B cell (primary cell): ENCODE measurements around the gene PCSK1. TPM values are rescaled to one million over a fixed set of nuclear protein-coding genes. Genes with fewer than 3 reads are reported as not detected.
A peak's percentile ranks its signal among the peaks of the same experiment; 100 is the strongest.

Experiments used
- ATAC-seq: fragments of 200-7000 bp; cut with Tn5 transposase; one replicate; pipeline ENCODE4 v1.10.0; 2021; ENCODE audit warnings: low read depth, mild to moderate bottlenecking, moderate number of reproducible peaks, moderate library complexity
- CTCF ChIA-PET: fragments of 350-600 bp; sonication (Branson Sonifier 250); formaldehyde crosslinking; loops from one replicate; lab custom pipeline; 2021; ENCODE audit warnings: antibody characterized with exemption, inconsistent platforms; lab: Charles Lee
- POLR2A ChIA-PET: fragments of 350-600 bp; sonication (Branson Sonifier 250); formaldehyde crosslinking; loops from one replicate; lab custom pipeline; 2021; ENCODE audit warnings: antibody characterized with exemption; lab: Charles Lee
- DNase-seq: peaks from one replicate; pipeline ENCODE4 v3.0.0; 2013
- H2AFZ ChIP-seq: 2 replicates; pipeline ENCODE4 v1.6.1; 2012; ENCODE audit warnings: mild to moderate bottlenecking, low read depth, low read length; ENCODE audit not compliant: insufficient read depth, poor library complexity, severe bottlenecking
- H3K27ac ChIP-seq, 2 donors: 1 replicate in 1 of 2; 2 replicates in 1 of 2; pipeline ENCODE4 v1.5.1; 2012 to 2013; ENCODE audit warnings: low read length in 2 of 2, mild to moderate bottlenecking in 2 of 2, moderate library complexity in 1 of 2
- H3K27me3 ChIP-seq, 4 experiments: fragments of 200-600 bp in 1 of 4; sonication (generic) in 1 of 4; replicated peaks in 1 of 4; 1 replicate in 2 of 4; 2 replicates in 2 of 4; pipeline versions ENCODE4 v1.6.1 to v1.7.0; 2013 to 2016; ENCODE audit warnings: low read length in 3 of 4, mild to moderate bottlenecking in 2 of 4, mixed read lengths in 1 of 4, moderate library complexity in 1 of 4; ENCODE audit not compliant: insufficient read depth in 4 of 4, control insufficient read depth in 3 of 4; ENCODE audit errors: control extremely low read depth in 1 of 4
- H3K36me3 ChIP-seq, 2 experiments: replicated peaks in 1 of 2; 1 replicate in 1 of 2; 2 replicates in 1 of 2; pipeline versions ENCODE4 v1.6.1 to v1.7.1; 2013; ENCODE audit warnings: low read length in 1 of 2; ENCODE audit not compliant: insufficient read depth in 2 of 2, control insufficient read depth in 1 of 2; ENCODE audit errors: control extremely low read depth in 1 of 2, extremely low read depth in 1 of 2
- H3K4me1 ChIP-seq, 2 donors: fragments of 200-600 bp in 1 of 2; sonication (generic) in 1 of 2; 1 replicate in 1 of 2; 2 replicates in 1 of 2; pipeline versions ENCODE4 v1.5.1 to v1.6.1; 2013 to 2017; ENCODE audit warnings: low read length in 2 of 2; ENCODE audit not compliant: control insufficient read depth in 2 of 2, insufficient read depth in 2 of 2
- H3K4me2 ChIP-seq: replicated peaks from 2 replicates; pipeline ENCODE3; 2012; ENCODE audit warnings: mild to moderate bottlenecking, low read depth, low read length; ENCODE audit not compliant: poor library complexity, severe bottlenecking
- H3K4me3 ChIP-seq, 5 experiments: fragments of 200-600 bp in 1 of 5; sonication (generic) in 1 of 5; 1 replicate in 3 of 5; 2 replicates in 2 of 5; pipeline versions ENCODE4 v1.5.1 to v1.7.0; 2011 to 2016; ENCODE audit warnings: low read length in 4 of 5, mild to moderate bottlenecking in 4 of 5, low read depth in 2 of 5, control low read depth in 1 of 5, moderate library complexity in 1 of 5; ENCODE audit not compliant: insufficient read depth in 1 of 5; ENCODE audit errors: control extremely low read depth in 1 of 5, extremely low read depth in 1 of 5
- H3K79me2 ChIP-seq: fragments of 200-600 bp; sonication (generic); one replicate; pipeline ENCODE4 v1.6.0; 2016; ENCODE audit warnings: low read length; ENCODE audit not compliant: control insufficient read depth, insufficient read depth
- H3K9ac ChIP-seq: fragments of 200-600 bp; sonication (generic); 2 replicates; pipeline ENCODE4 v1.6.1; 2017; ENCODE audit warnings: mild to moderate bottlenecking, low read length, moderate library complexity
- H3K9me3 ChIP-seq, 3 donors: one replicate each; pipeline versions ENCODE4 v1.6.1 to v1.7.1; 2013; ENCODE audit warnings: low read length in 2 of 3; ENCODE audit not compliant: control insufficient read depth in 2 of 3, insufficient read depth in 1 of 3; ENCODE audit errors: control extremely low read depth in 1 of 3
- H4K20me1 ChIP-seq: 2 replicates; pipeline ENCODE4 v1.6.0; 2012; ENCODE audit warnings: mild to moderate bottlenecking, low read length; ENCODE audit not compliant: insufficient read depth, control insufficient read depth, poor library complexity, severe bottlenecking
- H3K27ac Mint-ChIP-seq: one replicate; pipeline ENCODE4 v1.8.0; 2021; ENCODE audit warnings: mixed read lengths
- H3K27me3 Mint-ChIP-seq: one replicate; pipeline ENCODE4 v1.8.0; 2021; ENCODE audit warnings: mixed read lengths
- H3K4me1 Mint-ChIP-seq: one replicate; pipeline ENCODE4 v1.8.0; 2021; ENCODE audit warnings: mixed read lengths
- H3K4me3 Mint-ChIP-seq: one replicate; pipeline ENCODE4 v1.8.0; 2021; ENCODE audit warnings: mixed read lengths
- H3K9me3 Mint-ChIP-seq: one replicate; pipeline ENCODE4 v1.8.0; 2022; ENCODE audit warnings: mixed read lengths; ENCODE audit not compliant: insufficient read depth
- CTCF ChIP-seq: fragments of 200-600 bp; IDR thresholded peaks from one replicate; pipeline ENCODE4 v1.8.0; 2022; ENCODE audit warnings: antibody characterized with exemption, mild to moderate bottlenecking
- EZH2 ChIP-seq: IDR thresholded peaks from 2 replicates; pipeline ENCODE4 v1.6.1; 2012; ENCODE audit warnings: borderline replicate concordance, low read depth, mild to moderate bottlenecking, moderate library complexity, low read length; ENCODE audit not compliant: insufficient read depth, poor library complexity, severe bottlenecking
- WGBS: methylation state at CpG from one replicate; pipeline ENCODE4 v1.1.5; 2013; ENCODE audit warnings: missing lambda C conversion rate; ENCODE audit not compliant: insufficient coverage; 5-methylcytosine and 5-hydroxymethylcytosine counted together
- intact Hi-C: fragments of 100-400 bp; cut with micrococcal nuclease; formaldehyde crosslinking; loops from one replicate; pipeline ENCODE4 v1.10.0; 2022
- polyA plus RNA-seq: library from polyadenylated mRNA; depleted of rRNA; stranded (reverse); fragments of >200 nt; gene quantifications from 2 replicates; pipeline ENCODE4 v1.2.3, GENCODE V29; 2012
- total RNA-seq, 2 donors: library from RNA; stranded (reverse); fragments of 120-200 nt in 1 of 2; gene quantifications; 1 replicate in 1 of 2; 2 replicates in 1 of 2; pipeline versions ENCODE4 v1.2.3 to v1.2.4, GENCODE V29; 2013 to 2022

PCSK1 gene
- total and polyA plus RNA-seq, 2 donors (not counting 1 experiment from before 2014, with no cell fraction given): not detected

- H3K4me2 ChIP-seq: no peak overlapping the region
- ATAC-seq (no peak), DNase-seq (peak; percentile 47)
- 0% methylated on average over 1 of the region's 6 CpGs for WGBS
- H3K9me3 Mint-ChIP-seq: no peaks in the 10 kb centered on the region
- no peaks in the 10 kb centered on the region for H4K20me1 ChIP-seq
- no peak overlapping the region for H2AFZ ChIP-seq
- no peak overlapping the region for H3K4me3 ChIP-seq
- no peak overlapping the region for H3K4me3 Mint-ChIP-seq
- H3K4me1 ChIP-seq: no peaks in the 10 kb centered on the region
- peaks cover 0 to 15% (median 5%) of the 10 kb centered on the region in 4 experiments for H3K27me3 ChIP-seq
- ChIA-PET CTCF (interaction anchor here (1.3 to 4.2 kb wide), 3 partner anchors 10 to 260 kb away, joined by 3 to 27 read pairs (median 5); no protein-coding TSS in a partner anchor), POLR2A (no interaction called here)
- no peak overlapping the region for H3K27ac Mint-ChIP-seq
- H3K4me1 Mint-ChIP-seq: no peaks in the 10 kb centered on the region
- no peak overlapping the region for H3K9ac ChIP-seq
- intact Hi-C loops: no loop called here
- TF ChIP-seq EZH2 (no peak), CTCF (peak; percentile 33)
- no peak overlapping the region for H3K27ac ChIP-seq
- no peaks in the 10 kb centered on the region for H3K36me3 ChIP-seq
- peaks cover 25% of the 10 kb centered on the region for H3K27me3 Mint-ChIP-seq
- no peaks in the 10 kb centered on the region for H3K79me2 ChIP-seq
- no peaks in the 10 kb centered on the region for H3K9me3 ChIP-seq
Measured at GRCh38 chr5:96344678-96345577, 88.1 kb downstream of the PCSK1 start.

GRCh38 chr5:96343094-96343493 lies 90.0 kb downstream of the PCSK1 start:
- Histone ChIP-seq H2AFZ (no peak overlapping the region), H4K20me1 (no peaks in the 10 kb centered on the region), H3K27me3 (peaks cover 0 to 10% (median 3%) of the 10 kb centered on the region in 4 experiments), H3K9me3 (no peaks in the 10 kb centered on the region), H3K27ac (no peak overlapping the region), H3K36me3 (no peaks in the 10 kb centered on the region), H3K4me3 (no peak overlapping the region), H3K4me1 (no peaks in the 10 kb centered on the region), H3K79me2 (no peaks in the 10 kb centered on the region), H3K9ac (no peak overlapping the region), H3K4me2 (no peak overlapping the region)
- no peaks in the 10 kb centered on the region for H3K4me1 Mint-ChIP-seq
- H3K27me3 Mint-ChIP-seq: peaks cover 32% of the 10 kb centered on the region
- DNase-seq (no peak), ATAC-seq (no peak)
- intact Hi-C loops: no loop called here
- H3K9me3 Mint-ChIP-seq: no peaks in the 10 kb centered on the region
- POLR2A ChIA-PET: no interaction called here
- H3K27ac Mint-ChIP-seq: no peak overlapping the region
- CTCF ChIA-PET: interaction anchor here (1.4 to 4.2 kb wide), 3 partner anchors 258 to 485 kb away, joined by 4 to 27 read pairs (median 7); no protein-coding TSS in a partner anchor
- TF ChIP-seq EZH2: no peak
- TF ChIP-seq CTCF: no peak
- no peak overlapping the region for H3K4me3 Mint-ChIP-seq
